ENCODE data around the gene PDZD4.

PDZD4 gene

GRCh38 chrX:153778684-153779101, 51.7 kb downstream of the PDZD4 start:
- peak; percentile 29 for DNase-seq (ENCODE audit: low spot score)
- TF ChIP-seq CTCF (conservative IDR thresholded peaks at IDR 0.05; ENCODE audit: low read depth): no peak
- POLR2A ChIA-PET (ENCODE audit: low non-redundant PET): no interaction called here
- CTCF ChIA-PET: interaction anchor here (0.6 to 1.4 kb wide), 7 partner anchors 9 to 39 kb away, joined by 3 to 5 read pairs (median 3); partner anchors contain the start of gene PLXNB3
- peak overlapping the region; percentile 83 for H3K27ac ChIP-seq

GRCh38 chrX:153778181-153778580, 52.2 kb downstream of the PDZD4 start:
- TF ChIP-seq CTCF (conservative IDR thresholded peaks at IDR 0.05; ENCODE audit: low read depth): no peak
- CTCF ChIA-PET: interaction anchor here (0.5 to 1.4 kb wide), 7 partner anchors 8 to 38 kb away, joined by 3 to 5 read pairs (median 3); partner anchors contain the start of gene PLXNB3
- POLR2A ChIA-PET (ENCODE audit: low non-redundant PET): no interaction called here
- no peak for DNase-seq (ENCODE audit: low spot score)
- H3K27ac ChIP-seq: peak overlapping the region; percentile 83

GRCh38 chrX:153777261-153778090, 52.9 kb downstream of the PDZD4 start:
- ChIA-PET POLR2A (ENCODE audit: low non-redundant PET) (interaction anchor here (0.6 kb wide), 1 partner anchor 7 kb away, joined by 5 read pairs; no protein-coding TSS in a partner anchor), CTCF (interaction anchor here (0.5 to 0.7 kb wide), 2 partner anchors 23 to 38 kb away, joined by 3 read pairs; no protein-coding TSS in a partner anchor)
- peak overlapping the region; percentile 83 for H3K27ac ChIP-seq
- no peak for DNase-seq (ENCODE audit: low spot score)
- TF ChIP-seq CTCF (conservative IDR thresholded peaks at IDR 0.05; ENCODE audit: low read depth): no peak

GRCh38 chrX:153776611-153777045, 53.7 kb downstream of the PDZD4 start:
- no peak for DNase-seq (ENCODE audit: low spot score)
- POLR2A ChIA-PET (ENCODE audit: low non-redundant PET): interaction anchor here (0.6 kb wide), 1 partner anchor 8 kb away, joined by 5 read pairs; no protein-coding TSS in a partner anchor
- CTCF ChIA-PET: no interaction called here
- TF ChIP-seq CTCF (conservative IDR thresholded peaks at IDR 0.05; ENCODE audit: low read depth): no peak
- peak overlapping the region; percentile 83 for H3K27ac ChIP-seq

- POLR2A ChIA-PET (ENCODE audit: low non-redundant PET): no interaction called here
- DNase-seq (ENCODE audit: low spot score): no peak
- no peak for TF ChIP-seq CTCF (conservative IDR thresholded peaks at IDR 0.05; ENCODE audit: low read depth)
- CTCF ChIA-PET: no interaction called here
- peak overlapping the region; percentile 83 for H3K27ac ChIP-seq
Measured at GRCh38 chrX:153776120-153776599, 54.2 kb downstream of the PDZD4 start.

- H3K27ac ChIP-seq: peak overlapping the region; percentile 83
- no peak for TF ChIP-seq CTCF (conservative IDR thresholded peaks at IDR 0.05; ENCODE audit: low read depth)
- ChIA-PET CTCF (no interaction called here), POLR2A (ENCODE audit: low non-redundant PET) (no interaction called here)
- no peak for DNase-seq (ENCODE audit: low spot score)
Measured at GRCh38 chrX:153775293-153776119, 54.8 kb downstream of the PDZD4 start.

Data from RWPE1 (cell line).